AG09309 (cell line): ENCODE data around the gene FRMD3.

Source experiments
- DNase-seq: peaks from one replicate; pipeline ENCODE4 v3.0.0-alpha.2; 2010; ENCODE audit warnings: low read depth
- H3K4me3 ChIP-seq: 2 replicates; pipeline ENCODE4 v1.5.1; 2011; ENCODE audit warnings: mild to moderate bottlenecking, low read depth, low read length, moderate library complexity; ENCODE audit not compliant: control insufficient read depth
- CTCF ChIP-seq: IDR thresholded peaks from 2 replicates; pipeline ENCODE4 v1.5.1; 2011; ENCODE audit warnings: mild to moderate bottlenecking, low read depth, low read length, inconsistent platforms; ENCODE audit not compliant: insufficient read depth, control insufficient read depth; ENCODE audit errors: missing control alignments

The FRMD3 gene

GRCh38 chr9:83501565-83501964 lies 36.6 kb downstream of the FRMD3 start:
- TF ChIP-seq CTCF: no peak
- no peak for DNase-seq
- no peak overlapping the region for H3K4me3 ChIP-seq

GRCh38 chr9:83497441-83497840 lies 40.8 kb downstream of the FRMD3 start:
- no peak overlapping the region for H3K4me3 ChIP-seq
- no peak for DNase-seq
- no peak for TF ChIP-seq CTCF

- TF ChIP-seq CTCF: no peak
- DNase-seq: no peak
- no peak overlapping the region for H3K4me3 ChIP-seq
Measured at GRCh38 chr9:83491995-83492394, 46.2 kb downstream of the FRMD3 start.

- no peak overlapping the region for H3K4me3 ChIP-seq
- no peak for TF ChIP-seq CTCF
- DNase-seq: no peak
Measured at GRCh38 chr9:83491413-83491812, 46.8 kb downstream of the FRMD3 start.

GRCh38 chr9:83489961-83490360 lies 48.2 kb downstream of the FRMD3 start:
- no peak for TF ChIP-seq CTCF
- no peak overlapping the region for H3K4me3 ChIP-seq
- no peak for DNase-seq

- no peak for TF ChIP-seq CTCF
- no peak for DNase-seq
- H3K4me3 ChIP-seq: no peak overlapping the region
Measured at GRCh38 chr9:83484990-83485389, 53.2 kb downstream of the FRMD3 start.

GRCh38 chr9:83483223-83483622 lies 55.0 kb downstream of the FRMD3 start:
- TF ChIP-seq CTCF: no peak
- no peak overlapping the region for H3K4me3 ChIP-seq
- no peak for DNase-seq
